H1 (cell line): ENCODE data around the gene KLHL40. TPM values are rescaled to one million over a fixed set of nuclear protein-coding genes. Genes with fewer than 3 reads are reported as not detected.

Source experiments
- BCL11A ChIP-seq, 2 experiments: IDR thresholded peaks; one replicate each; pipeline ENCODE4 v1.6.1; 2011; ENCODE audit warnings: low read depth in 2 of 2, low read length in 2 of 2, mild to moderate bottlenecking in 2 of 2
- PHF8 ChIP-seq: fragments of 200-600 bp; sonication (generic); conservative IDR thresholded peaks from 2 replicates; pipeline ENCODE4 v1.7.1; 2012; ENCODE audit warnings: low read depth, mild to moderate bottlenecking, inconsistent platforms, low read length, moderate library complexity
- RNF2 ChIP-seq: fragments of 200-900, 300-1000 bp; sonication (generic); IDR thresholded peaks from 2 replicates; pipeline ENCODE4 v1.7.1; 2016; ENCODE audit warnings: borderline replicate concordance, low read depth, mild to moderate bottlenecking, antibody characterized with exemption, low read length; ENCODE audit not compliant: poor library complexity, severe bottlenecking; ENCODE audit errors: missing control alignments
- TAF1 ChIP-seq: IDR thresholded peaks from 2 replicates; pipeline ENCODE4 v1.6.1; 2011; ENCODE audit warnings: mild to moderate bottlenecking, low read depth, low read length
- ZNF274 ChIP-seq: IDR thresholded peaks from 2 replicates; pipeline ENCODE4 v1.7.0; 2012; ENCODE audit warnings: low read length, borderline replicate concordance; ENCODE audit errors: extremely low read depth
- polyA plus RNA-seq, 7 experiments: library from polyadenylated mRNA; depleted of rRNA in 3 of 7; stranded (reverse) in 5 of 7; unstranded in 2 of 7; fragments of >200 nt in 5 of 7; fragments of 200-250 nt in 2 of 7; gene quantifications; 1 replicate in 5 of 7; 2 replicates in 1 of 7; 4 replicates in 1 of 7; pipeline versions ENCODE4 v1.2.1 to v1.2.3, GENCODE V29; 2011 to 2013; ENCODE audit warnings: missing spikeins in 2 of 7, mixed read lengths in 2 of 7
- total RNA-seq: library from RNA; stranded (reverse); fragmentation: NEBNext Ultra II Directional; extraction: Animal tissue kit (Norgen Biotek cat#: 25700); gene quantifications from 2 replicates; pipeline ENCODE4 v1.2.1, GENCODE V29; 2021

The KLHL40 gene
- total and polyA plus RNA-seq, 2 of the 8 experiments (the other 6 are each of a cell fraction or from before 2014, with no cell fraction given): 0.02 TPM; not detected in 1

DNA sequence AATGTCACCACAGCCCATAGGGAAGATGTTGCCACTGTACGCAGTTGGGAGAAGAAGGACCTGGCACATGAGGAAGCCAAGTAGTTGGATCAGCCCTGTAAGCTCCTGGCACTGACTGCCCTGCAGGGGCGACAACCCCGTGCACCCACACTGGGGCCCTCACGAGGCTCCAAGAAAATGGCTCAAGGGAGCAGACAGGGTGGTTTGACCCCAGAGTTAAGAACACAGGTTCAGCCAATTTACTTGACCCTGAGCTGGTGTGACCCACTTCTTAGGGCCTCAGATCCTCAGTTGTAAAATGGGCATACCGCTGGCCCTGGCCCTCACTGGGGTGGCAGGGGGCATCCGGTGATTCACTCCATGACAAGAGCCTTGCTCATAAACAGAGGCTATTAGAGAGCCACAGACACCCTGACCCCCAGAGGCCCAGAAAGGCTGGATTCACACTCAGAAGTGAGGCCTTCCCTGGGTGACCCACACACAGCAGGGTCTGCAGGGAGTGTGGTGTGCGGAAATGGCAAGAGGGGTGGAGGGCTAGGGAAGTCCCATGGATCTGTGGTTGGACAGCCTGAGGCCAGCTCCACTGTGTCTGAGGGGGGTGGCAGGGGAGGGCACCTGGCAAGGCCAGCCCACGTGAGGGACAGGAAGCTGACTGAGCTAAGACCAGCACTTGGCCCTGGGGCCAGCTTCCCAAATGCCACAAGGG is 19.0 kb downstream of the KLHL40 start (continued):
- no peak for TF ChIP-seq ZNF274
- TF ChIP-seq PHF8: no peak
- no peak for TF ChIP-seq RNF2
- no peak for TF ChIP-seq BCL11A (IDR thresholded peaks at IDR 0.05; ENCODE audit: low read depth in 2 of 2, low read length in 2 of 2)
- TF ChIP-seq TAF1: no peak
